Activated CD8-positive, alpha-beta T cell treated with anti-CD3 and anti-CD28 coated beads for 36 hours (primary cell): ENCODE data around the gene CRB1. TPM values are rescaled to one million over a fixed set of nuclear protein-coding genes. Genes with fewer than 3 reads are reported as not detected.
A peak's percentile ranks its signal among the peaks of the same experiment; 100 is the strongest.

Experiments
- ATAC-seq: fragments of 200-7000 bp; cut with Tn5 transposase; one replicate; pipeline ENCODE4 v1.10.0; 2021; ENCODE audit warnings: mild to moderate bottlenecking, moderate library complexity
- CTCF ChIA-PET: fragments of 350-600 bp; sonication (Branson Sonifier 250); formaldehyde crosslinking; loops from one replicate; lab custom pipeline; 2021; ENCODE audit warnings: antibody characterized with exemption; lab: Charles Lee
- POLR2A ChIA-PET: fragments of 350-600 bp; sonication (Branson Sonifier 250); formaldehyde crosslinking; loops from one replicate; lab custom pipeline; 2021; ENCODE audit warnings: antibody characterized with exemption; lab: Charles Lee
- DNase-seq: peaks from one replicate; pipeline ENCODE4 v3.0.0-alpha.2; 2020
- H3K27ac Mint-ChIP-seq: one replicate; pipeline ENCODE4 v1.8.0; 2021; ENCODE audit warnings: mild to moderate bottlenecking, mixed read lengths
- H3K27me3 Mint-ChIP-seq: one replicate; pipeline ENCODE4 v1.8.0; 2021; ENCODE audit warnings: mixed read lengths
- H3K36me3 Mint-ChIP-seq: one replicate; pipeline ENCODE4 v1.8.0; 2021; ENCODE audit warnings: low read depth, mixed read lengths
- H3K4me1 Mint-ChIP-seq: one replicate; pipeline ENCODE4 v1.8.0; 2021; ENCODE audit warnings: low read depth, mixed read lengths
- H3K4me3 Mint-ChIP-seq: one replicate; pipeline ENCODE4 v1.8.0; 2021; ENCODE audit warnings: mild to moderate bottlenecking, moderate library complexity, mixed read lengths
- H3K9me3 Mint-ChIP-seq: one replicate; pipeline ENCODE4 v1.8.0; 2021; ENCODE audit warnings: mixed read lengths
- intact Hi-C: fragments of 100-400 bp; cut with micrococcal nuclease; formaldehyde crosslinking; loops from one replicate; pipeline ENCODE4 v1.10.0; 2022
- total RNA-seq, 2 experiments: library from RNA; stranded (reverse); gene quantifications; one replicate each; pipeline ENCODE4 v1.2.3, GENCODE V29; 2021
- TF ChIP-seq, protein P1 (sequence below): fragments of 200-600 bp; IDR thresholded peaks from one replicate; pipeline ENCODE4 v1.8.0; 2022; ENCODE audit warnings: antibody characterized with exemption, mild to moderate bottlenecking

CRB1 gene
- total RNA-seq, 2 experiments from 2014 or later = not detected

DNA sequence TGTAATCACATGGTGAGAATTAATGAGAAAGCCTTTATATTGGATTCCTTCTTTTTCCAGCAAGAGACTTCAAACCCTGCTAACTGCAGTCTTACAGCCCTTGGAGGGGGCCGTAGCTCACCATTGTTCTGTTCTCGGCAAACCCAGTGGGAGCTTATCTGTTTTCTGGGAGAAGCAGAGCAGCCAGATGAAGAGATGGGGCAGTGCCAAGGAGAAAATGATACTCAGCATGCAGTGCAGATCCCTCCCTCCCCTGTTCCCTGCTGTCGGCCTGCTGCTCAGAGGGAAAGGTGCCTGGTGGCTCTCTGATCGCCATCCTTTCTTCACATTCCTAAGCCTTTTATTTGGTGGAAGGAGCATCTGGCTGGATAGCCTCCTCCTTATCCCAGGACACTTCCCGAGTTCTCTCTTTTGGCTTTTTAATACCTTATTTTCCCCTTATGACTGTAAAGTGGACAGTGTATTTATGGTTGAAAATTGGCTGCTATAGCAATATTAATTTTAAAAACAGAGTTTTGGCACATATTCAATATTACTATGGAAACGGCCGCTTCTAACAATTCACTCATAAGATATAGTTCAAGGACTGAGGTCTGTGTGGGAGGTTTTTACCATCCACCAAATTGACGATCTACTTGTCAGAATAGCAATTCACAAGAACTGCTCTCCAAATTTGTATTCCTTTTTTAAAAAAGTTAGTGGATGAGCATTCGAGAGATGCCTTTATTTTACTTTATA lies 203.4 kb downstream of the CRB1 start:
- no peak for DNase-seq
- no peaks in the 10 kb centered on the region for H3K4me1 Mint-ChIP-seq
- TF ChIP-seq, protein P1, sequence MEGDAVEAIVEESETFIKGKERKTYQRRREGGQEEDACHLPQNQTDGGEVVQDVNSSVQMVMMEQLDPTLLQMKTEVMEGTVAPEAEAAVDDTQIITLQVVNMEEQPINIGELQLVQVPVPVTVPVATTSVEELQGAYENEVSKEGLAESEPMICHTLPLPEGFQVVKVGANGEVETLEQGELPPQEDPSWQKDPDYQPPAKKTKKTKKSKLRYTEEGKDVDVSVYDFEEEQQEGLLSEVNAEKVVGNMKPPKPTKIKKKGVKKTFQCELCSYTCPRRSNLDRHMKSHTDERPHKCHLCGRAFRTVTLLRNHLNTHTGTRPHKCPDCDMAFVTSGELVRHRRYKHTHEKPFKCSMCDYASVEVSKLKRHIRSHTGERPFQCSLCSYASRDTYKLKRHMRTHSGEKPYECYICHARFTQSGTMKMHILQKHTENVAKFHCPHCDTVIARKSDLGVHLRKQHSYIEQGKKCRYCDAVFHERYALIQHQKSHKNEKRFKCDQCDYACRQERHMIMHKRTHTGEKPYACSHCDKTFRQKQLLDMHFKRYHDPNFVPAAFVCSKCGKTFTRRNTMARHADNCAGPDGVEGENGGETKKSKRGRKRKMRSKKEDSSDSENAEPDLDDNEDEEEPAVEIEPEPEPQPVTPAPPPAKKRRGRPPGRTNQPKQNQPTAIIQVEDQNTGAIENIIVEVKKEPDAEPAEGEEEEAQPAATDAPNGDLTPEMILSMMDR = no peak

DNA sequence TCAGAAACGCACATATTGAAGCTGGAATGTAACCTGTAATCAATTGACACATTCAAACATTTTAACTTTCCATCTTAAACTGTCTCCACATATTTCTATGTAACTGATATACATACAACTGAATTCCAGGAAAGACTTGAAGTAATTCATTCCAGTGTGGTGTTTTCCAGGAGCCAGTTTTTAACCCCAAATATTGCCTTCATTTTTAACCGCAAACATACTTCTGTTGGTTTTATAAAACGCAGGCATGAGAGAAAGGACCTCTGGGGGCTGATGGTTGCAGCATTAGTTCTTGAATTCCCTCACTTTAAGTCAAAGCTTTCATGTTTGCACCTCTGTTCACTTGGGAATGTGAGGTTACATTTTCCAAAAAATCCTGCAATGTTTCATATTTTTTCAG lies 204.1 kb downstream of the CRB1 start:
- Mint-ChIP-seq H3K27ac (no peak overlapping the region), H3K4me1 (no peaks in the 10 kb centered on the region), H3K4me3 (no peak overlapping the region), H3K27me3 (peaks cover 2% of the 10 kb centered on the region), H3K9me3 (no peaks in the 10 kb centered on the region), H3K36me3 (no peaks in the 10 kb centered on the region)
- intact Hi-C loops = no loop called here
- CTCF ChIA-PET = no interaction called here
- ATAC-seq (no peak), DNase-seq (no peak)
- POLR2A ChIA-PET = no interaction called here
- TF ChIP-seq, protein P1 = no peak

More for the DNA sequence above, 203.4 kb downstream of the CRB1 start:
- Mint-ChIP-seq H3K36me3 (no peaks in the 10 kb centered on the region), H3K4me3 (no peak overlapping the region), H3K9me3 (no peaks in the 10 kb centered on the region), H3K27ac (no peak overlapping the region), H3K27me3 (peaks cover 2% of the 10 kb centered on the region)
- no peak for ATAC-seq
- CTCF ChIA-PET = interaction anchor here (2.0 kb wide), 1 partner anchor 71 kb away, joined by 5 read pairs; no protein-coding TSS in a partner anchor
- intact Hi-C loops = no loop called here
- POLR2A ChIA-PET = no interaction called here

DNA sequence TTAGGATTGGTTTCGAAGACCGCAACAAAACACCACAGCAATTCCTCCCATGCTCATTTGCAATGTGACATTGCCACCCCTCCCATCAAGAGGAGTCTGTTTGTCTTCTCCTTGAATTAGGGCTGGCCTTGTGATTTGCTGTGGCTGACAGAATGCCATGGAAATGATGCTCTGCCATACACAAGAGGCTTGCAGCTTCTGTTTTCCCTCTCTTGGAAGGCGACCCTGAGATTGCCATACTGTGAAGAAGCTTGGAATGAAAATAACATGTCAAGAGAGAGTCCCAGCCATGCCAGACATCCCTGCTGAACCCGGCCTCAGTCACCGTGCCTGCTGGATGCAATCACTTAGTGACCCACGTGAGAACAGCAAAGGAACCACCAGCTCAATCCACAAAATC lies 212.4 kb downstream of the CRB1 start:
- intact Hi-C loops = no loop called here
- CTCF ChIA-PET = interaction anchor here (0.6 kb wide), 1 partner anchor 23 kb away, joined by 3 read pairs; no protein-coding TSS in a partner anchor
- Mint-ChIP-seq H3K27ac (no peak overlapping the region), H3K36me3 (no peaks in the 10 kb centered on the region), H3K4me1 (peaks cover 15% of the 10 kb centered on the region), H3K27me3 (no peaks in the 10 kb centered on the region), H3K4me3 (no peak overlapping the region), H3K9me3 (no peaks in the 10 kb centered on the region)
- DNase-seq (no peak), ATAC-seq (no peak)
- POLR2A ChIA-PET = no interaction called here
- TF ChIP-seq, protein P1 = no peak

DNA sequence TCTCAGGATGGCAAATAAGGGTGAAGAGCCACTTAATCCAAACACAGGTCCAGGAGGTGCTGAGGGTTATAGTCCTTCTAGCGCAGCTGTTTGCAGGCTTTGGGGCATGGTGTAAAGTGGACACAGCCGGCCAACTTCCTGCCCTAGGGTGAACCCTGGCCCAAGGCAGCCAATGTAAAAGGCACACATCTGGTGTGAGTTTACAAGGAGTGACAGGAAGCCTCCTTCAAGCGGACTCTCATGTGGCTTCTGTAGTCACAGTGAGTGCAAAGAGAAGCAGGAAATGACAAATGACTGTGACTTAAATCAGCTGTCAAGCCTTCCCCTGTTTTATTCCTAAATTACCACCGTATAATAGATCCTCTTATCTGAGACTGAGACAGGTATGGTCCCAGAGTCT lies 213.0 kb downstream of the CRB1 start:
- H3K36me3 Mint-ChIP-seq = no peaks in the 10 kb centered on the region
- H3K4me1 Mint-ChIP-seq = peaks cover 15% of the 10 kb centered on the region
- H3K27me3 Mint-ChIP-seq = no peaks in the 10 kb centered on the region
- intact Hi-C loops = no loop called here
- ATAC-seq = peak; percentile 98
- H3K27ac Mint-ChIP-seq = no peak overlapping the region
- POLR2A ChIA-PET = no interaction called here
- no peaks in the 10 kb centered on the region for H3K9me3 Mint-ChIP-seq
- TF ChIP-seq, protein P1 = no peak
- CTCF ChIA-PET = no interaction called here
- no peak overlapping the region for H3K4me3 Mint-ChIP-seq
- peak; percentile 50 for DNase-seq

DNA sequence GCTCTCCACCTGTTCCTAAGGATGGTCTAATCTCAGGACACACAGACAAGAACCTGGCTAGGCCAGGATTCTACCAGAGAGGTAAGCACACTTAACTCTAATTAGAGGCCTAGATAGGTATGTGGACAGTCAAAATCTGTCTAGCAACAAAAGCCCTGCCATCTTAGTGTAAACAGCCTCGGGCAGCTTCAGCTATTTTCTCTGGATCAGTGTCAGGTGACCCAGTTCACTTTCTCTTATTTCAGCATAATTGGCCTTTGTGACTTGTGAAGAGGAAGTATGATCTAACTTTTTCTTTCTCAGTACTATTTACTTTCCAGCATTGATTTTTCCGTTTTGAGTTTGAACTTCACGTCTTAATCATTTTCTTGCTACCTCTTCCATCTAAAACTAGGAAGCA lies 217.7 kb downstream of the CRB1 start:
- no peak overlapping the region for H3K4me3 Mint-ChIP-seq
- no peak overlapping the region for H3K27ac Mint-ChIP-seq
- intact Hi-C loops = no loop called here
- no peaks in the 10 kb centered on the region for H3K9me3 Mint-ChIP-seq
- no peaks in the 10 kb centered on the region for H3K36me3 Mint-ChIP-seq
- ATAC-seq (no peak), DNase-seq (no peak)
- H3K4me1 Mint-ChIP-seq = peaks cover 13% of the 10 kb centered on the region
- TF ChIP-seq, protein P1 = no peak
- no peaks in the 10 kb centered on the region for H3K27me3 Mint-ChIP-seq
- CTCF ChIA-PET = no interaction called here
- POLR2A ChIA-PET = no interaction called here
